Suprapubic skin (tissue), 4 donors: ENCODE results near the gene BRMS1L.

ENCODE experiments used
- CTCF ChIP-seq, 2 donors: fragments of 200-600 bp in 1 of 2; fragments of 450-650 bp in 1 of 2; sonication (generic) in 1 of 2; IDR thresholded peaks; one replicate each; pipeline ENCODE4 v1.5.1; 2016 to 2019; ENCODE audit warnings: antibody characterized with exemption in 2 of 2, mild to moderate bottlenecking in 1 of 2, moderate library complexity in 1 of 2
- EP300 ChIP-seq: sonication (generic); formaldehyde crosslinking; IDR thresholded peaks from one replicate; pipeline ENCODE4 v1.6.1; 2017; ENCODE audit warnings: antibody characterized with exemption
- POLR2A ChIP-seq, 2 donors: fragments of 450-650 bp; IDR thresholded peaks; one replicate each; pipeline ENCODE4 v1.6.1; 2017; ENCODE audit warnings: antibody characterized with exemption in 2 of 2, mild to moderate bottlenecking in 2 of 2, moderate library complexity in 2 of 2
- POLR2AphosphoS5 ChIP-seq, 3 donors: sonication (generic); formaldehyde crosslinking; IDR thresholded peaks; one replicate each; pipeline ENCODE4 v1.6.1; 2017; ENCODE audit warnings: antibody characterized with exemption in 3 of 3

GRCh38 chr14:35827678-35828472 lies 1.7 kb downstream of the BRMS1L start:
- TF ChIP-seq POLR2A (IDR thresholded peaks at IDR 0.05) (no peak), CTCF (IDR thresholded peaks at IDR 0.05) (no peak), POLR2AphosphoS5 (IDR thresholded peaks at IDR 0.05) (no peak), EP300 (no peak)
